Frontal cortex (tissue), 4 donors: Measurements from ENCODE around the gene PBX4. TPM values are rescaled to one million over a fixed set of nuclear protein-coding genes. Genes with fewer than 3 reads are reported as not detected.

Experiments used
- DNase-seq, 2 donors: peaks; one replicate each; pipeline ENCODE4 v3.0.0; 2012; ENCODE audit warnings: low spot score in 2 of 2
- FAIRE-seq: peaks from 2 replicates; lab custom pipeline; 2012; peaks lifted over from hg19 to GRCh38; lab: Jason Lieb, UNC
- total RNA-seq: library from RNA; depleted of rRNA; stranded (reverse); fragments of >200 nt; gene quantifications from one replicate; pipeline ENCODE4 v1.2.3, GENCODE V29; 2014
- donor health status: control.
- donor health status: control.
- donor health status: control.

Gene PBX4
- total RNA-seq, 1 donor from 2014 or later = 11.4 TPM

DNA sequence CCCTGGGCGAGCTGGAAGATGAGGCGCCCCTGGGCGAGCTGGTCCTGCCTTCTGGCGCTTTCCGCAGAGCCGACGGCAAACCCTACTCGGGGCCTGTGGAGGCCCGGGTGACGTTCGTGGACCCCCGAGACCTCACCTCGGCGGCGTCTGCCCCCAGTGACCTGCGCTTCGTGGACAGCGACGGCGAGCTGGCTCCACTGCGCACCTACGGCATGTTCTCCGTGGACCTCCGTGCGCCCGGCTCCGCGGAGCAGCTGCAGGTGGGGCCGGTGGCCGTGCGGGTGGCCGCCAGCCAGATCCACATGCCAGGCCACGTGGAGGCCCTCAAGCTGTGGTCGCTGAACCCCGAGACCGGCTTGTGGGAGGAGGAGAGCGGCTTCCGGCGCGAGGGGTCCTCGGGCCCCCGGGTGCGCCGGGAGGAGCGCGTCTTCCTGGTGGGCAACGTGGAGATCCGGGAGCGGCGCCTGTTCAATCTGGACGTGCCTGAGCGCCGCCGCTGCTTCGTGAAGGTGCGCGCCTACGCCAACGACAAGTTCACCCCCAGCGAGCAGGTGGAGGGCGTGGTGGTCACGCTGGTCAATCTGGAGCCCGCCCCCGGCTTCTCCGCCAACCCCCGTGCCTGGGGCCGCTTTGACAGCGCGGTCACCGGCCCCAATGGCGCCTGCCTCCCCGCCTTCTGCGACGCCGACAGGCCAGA is 74.1 kb downstream of the PBX4 start:
- FAIRE-seq (no peak), DNase-seq (no peak)

DNA sequence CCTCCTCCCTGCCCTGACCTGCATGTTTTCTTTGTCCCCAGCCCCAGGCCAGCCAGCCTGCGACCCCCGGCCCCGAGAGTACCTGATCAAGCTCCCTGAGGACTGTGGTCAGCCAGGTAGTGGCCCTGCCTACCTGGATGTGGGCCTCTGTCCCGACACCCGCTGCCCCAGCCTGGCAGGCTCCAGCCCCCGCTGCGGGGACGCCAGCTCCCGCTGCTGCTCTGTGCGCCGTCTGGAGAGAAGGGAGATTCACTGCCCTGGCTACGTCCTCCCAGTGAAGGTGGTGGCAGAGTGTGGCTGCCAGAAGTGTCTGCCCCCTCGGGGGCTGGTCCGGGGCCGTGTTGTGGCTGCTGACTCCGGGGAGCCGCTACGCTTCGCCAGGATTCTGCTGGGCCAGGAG is 74.8 kb downstream of the PBX4 start:
- no peak for FAIRE-seq
- no peak for DNase-seq

- FAIRE-seq (no peak), DNase-seq (no peak)
These were observed 75.4 kb downstream of the PBX4 start for GRCh38 chr19:19543101-19543500.

- FAIRE-seq = no peak
These were observed 76.0 kb downstream of the PBX4 start for GRCh38 chr19:19542507-19542906.

DNA sequence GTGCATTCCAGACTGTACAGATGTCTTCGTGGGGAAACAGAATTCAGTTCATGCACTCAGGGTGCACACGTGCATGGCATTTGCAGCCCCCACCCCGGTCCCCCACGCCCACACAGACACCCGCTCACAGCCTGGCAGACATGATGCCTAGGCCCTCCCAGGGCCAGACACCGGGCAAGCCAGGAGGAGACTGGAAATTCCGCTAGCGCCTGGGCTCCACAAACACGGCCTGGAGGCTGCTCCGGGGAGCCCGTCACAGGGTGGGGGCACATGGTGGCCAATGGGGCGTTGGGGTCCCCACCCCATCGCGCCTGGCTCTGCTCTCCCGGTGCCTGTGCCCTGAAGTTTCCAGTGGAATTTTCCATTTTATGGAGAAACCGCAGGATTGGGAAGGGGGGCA is 76.9 kb downstream of the PBX4 start:
- FAIRE-seq = no peak
- peak in 1 of 2 donors; percentile 17 for DNase-seq

More at GRCh38 chr19:19542507-19542906, 76.0 kb downstream of the PBX4 start:
- DNase-seq = no peak

DNA sequence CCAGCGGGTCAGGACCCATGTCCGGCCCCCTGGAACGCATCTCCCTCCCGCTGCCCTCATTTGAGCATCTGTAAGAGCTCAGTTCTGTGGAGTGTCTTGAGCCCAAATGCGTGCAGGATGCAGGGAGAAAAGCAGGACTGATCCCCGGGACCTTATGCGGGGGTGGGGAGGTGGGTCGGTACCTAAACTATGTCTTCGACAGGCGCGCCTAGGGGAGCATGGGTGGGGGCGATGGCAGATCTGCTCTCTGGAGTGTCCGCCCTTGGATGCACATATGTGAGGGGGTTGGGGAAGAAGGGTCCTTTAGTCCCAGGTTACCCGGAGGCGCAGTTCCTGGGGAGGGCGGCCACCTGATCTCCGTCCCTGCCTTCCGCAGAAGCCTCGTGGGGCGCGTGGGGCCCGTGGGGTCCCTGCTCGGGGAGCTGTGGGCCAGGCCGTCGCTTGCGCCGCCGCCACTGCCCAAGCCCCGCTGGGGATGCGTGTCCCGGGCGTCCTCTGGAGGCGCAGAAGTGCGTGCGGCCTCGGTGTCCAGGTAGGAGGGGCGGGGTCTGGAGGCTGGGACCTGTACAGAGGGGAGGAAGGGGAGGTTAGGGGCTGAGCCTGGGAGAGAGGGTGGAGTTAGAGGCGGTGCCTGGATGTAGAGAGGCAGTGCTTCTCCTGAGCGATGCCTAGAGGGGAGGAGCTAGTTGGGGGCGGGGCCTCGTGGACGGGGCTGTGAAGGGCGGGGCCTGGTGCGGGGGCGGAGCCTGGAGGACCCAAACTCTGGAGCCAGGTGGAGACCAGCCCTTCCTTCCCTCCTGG is 77.6 kb downstream of the PBX4 start:
- FAIRE-seq (no peak), DNase-seq (peak in 1 of 2 donors; percentile 42)

GRCh38 chr19:19540064-19540714 is 78.3 kb downstream of the PBX4 start:
- peak; percentile 52 to 80 for DNase-seq
- no peak for FAIRE-seq

GRCh38 chr19:19539698-19540063 is 78.8 kb downstream of the PBX4 start:
- DNase-seq (peak in 1 of 2 donors; percentile 40), FAIRE-seq (no peak)

DNA sequence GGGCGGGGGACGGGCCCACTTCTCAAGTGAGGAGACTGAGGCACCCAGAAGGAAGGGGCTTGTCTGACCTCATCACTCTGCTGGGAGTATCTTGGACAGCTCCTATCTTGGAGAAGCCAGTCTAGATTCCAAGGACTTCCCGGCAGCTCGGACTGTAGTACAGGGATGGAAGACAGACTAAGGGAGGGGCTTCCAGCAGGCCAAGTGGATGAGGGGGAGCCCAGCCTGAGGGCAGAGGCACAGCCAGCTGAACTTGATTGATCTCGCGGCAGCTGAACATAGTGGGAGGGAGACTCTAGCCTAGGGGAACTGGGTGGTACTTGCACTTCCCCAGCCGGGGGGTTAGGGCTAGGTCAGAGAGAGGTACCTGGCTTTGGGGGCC is 79.7 kb downstream of the PBX4 start:
- FAIRE-seq (no peak), DNase-seq (peak in 1 of 2 donors; percentile 47)

DNA sequence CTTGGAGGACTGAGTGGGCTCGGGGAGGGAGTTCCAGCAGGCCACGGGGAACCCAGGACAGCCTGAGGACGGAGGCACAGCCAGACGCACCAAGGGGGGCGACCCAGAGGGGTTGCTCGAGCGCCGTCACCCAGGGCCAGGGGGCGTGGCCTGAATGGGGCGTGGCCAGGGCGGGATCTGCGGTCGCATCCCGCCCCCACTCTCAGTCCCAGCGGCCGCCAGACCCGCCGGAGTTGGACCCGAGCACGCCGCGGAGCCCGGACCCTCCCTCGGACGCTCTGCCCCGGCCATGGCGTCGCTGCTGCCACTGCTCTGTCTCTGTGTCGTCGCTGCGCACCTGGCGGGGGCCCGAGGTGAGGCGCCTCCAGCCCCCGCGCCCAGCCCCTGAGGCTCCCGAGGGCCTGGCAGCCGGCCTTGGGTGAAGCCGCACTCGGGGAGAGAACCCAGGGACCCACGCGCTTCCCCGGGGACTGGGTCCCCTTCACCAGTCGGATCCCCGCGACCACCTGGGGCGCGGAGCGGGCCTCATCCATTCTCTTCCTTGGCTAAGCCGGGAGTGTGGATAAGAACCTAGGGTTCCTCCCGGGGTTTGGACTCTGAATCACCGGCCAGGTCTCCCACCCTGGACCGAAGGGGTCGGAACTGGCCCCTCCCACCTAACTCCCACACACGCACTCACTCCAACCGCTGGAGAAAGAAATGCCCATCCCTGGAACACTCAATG is 80.3 kb downstream of the PBX4 start, which contains the start of gene CILP2:
TSS of gene CILP2 (plus strand) at position 205 of the 724 bp plus-strand sequence. CDS start at position 290, 85 bp downstream.
- DNase-seq (peak in 1 of 2 donors; percentile 72), FAIRE-seq (no peak)

DNA sequence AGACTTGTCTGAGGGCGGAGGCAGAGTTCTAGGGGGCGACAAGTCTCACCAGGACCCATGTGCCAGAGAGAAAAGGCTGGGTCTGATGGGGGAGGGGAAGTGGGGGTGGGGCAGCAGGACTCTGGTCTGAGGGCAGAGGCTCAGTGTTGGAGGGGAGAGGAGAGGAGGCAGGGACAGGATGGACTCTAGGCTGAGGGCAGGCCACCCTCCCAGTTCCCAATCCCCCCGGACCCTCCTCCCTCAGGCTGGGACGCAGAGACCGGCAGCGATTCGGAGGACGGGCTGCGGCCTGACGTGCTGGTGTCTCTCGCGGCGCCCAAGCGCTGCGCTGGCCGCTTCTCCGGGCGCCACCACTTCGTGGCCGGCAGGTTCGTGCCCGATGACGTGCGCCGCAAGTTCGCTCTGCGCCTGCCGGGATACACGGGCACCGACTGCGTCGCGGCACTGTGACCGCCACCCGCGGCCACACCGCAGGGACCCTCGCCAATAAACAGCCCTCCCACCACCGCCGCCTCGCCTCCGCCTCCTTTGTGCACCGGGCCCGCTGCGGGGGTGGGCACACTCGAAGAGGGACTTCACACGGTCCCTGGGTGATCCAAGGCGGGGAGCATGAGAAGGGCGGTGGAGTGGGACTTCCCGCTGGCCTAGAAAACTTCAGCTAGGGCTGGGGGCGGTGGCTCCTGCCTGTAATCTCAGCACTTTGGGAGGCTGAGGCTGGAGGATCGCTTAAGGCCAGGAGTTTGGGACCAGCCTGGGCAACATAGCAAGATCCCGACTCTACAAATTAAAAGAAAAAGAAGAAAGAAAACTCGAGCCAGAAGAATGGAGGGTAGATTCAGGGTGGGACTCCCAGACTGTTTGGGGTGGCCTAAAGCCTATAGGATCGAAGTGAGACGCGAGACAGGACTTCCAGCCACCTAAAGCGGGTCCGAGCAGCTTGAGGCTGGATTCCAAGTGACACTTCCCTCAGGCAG is 81.1 kb downstream of the PBX4 start:
- peak in 1 of 2 donors; percentile 60 for DNase-seq
- no peak for FAIRE-seq

DNA sequence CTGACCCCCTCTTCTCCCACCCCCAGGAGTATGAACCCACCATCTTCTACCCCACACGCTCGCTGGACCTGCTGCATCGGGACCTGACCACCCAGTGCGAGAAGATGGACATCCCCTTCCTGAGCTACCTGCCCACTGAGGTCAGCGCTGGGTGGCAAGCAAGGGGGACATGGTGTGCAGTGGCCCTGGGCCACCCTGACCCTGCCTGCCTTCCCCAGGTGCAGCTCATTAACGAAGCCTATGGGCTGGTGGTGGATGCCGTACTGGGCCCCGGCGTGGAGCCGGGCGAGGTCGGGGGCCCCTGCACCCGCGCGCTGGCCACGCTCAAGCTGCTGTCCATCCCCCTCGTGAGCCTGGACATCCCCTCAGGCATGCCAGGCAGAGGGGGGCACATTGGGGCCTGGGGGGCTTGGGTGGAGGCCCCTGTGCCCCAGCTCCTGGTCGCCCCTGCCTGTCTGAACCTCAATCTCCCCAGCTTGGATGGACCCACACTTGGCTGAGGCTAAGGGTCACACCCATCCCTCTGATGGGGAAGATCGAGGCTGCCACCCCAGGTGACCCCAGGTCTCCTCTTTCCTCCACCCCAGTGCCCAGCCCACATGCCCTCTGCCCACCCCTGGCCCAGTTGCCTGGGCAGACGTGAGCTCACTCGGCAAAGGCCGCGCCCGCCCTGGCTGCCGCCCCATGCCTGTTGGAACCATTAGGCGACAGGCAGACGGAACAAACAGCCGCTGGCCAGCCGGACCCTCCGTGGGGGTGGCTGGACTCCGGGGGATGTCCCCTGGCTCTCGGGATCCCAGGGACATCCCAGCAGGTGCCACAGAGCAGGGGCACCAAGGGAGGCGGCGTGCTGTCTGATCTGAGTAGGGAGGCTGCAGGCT is 82.9 kb downstream of the PBX4 start:
- no peak for FAIRE-seq

GRCh38 chr19:19534556-19535265 is 83.8 kb downstream of the PBX4 start:
- FAIRE-seq (no peak), DNase-seq (no peak)

More for the DNA sequence above, 82.9 kb downstream of the PBX4 start:
- no peak for DNase-seq

GRCh38 chr19:19533841-19534240 is 84.6 kb downstream of the PBX4 start:
- DNase-seq (no peak), FAIRE-seq (no peak)

DNA sequence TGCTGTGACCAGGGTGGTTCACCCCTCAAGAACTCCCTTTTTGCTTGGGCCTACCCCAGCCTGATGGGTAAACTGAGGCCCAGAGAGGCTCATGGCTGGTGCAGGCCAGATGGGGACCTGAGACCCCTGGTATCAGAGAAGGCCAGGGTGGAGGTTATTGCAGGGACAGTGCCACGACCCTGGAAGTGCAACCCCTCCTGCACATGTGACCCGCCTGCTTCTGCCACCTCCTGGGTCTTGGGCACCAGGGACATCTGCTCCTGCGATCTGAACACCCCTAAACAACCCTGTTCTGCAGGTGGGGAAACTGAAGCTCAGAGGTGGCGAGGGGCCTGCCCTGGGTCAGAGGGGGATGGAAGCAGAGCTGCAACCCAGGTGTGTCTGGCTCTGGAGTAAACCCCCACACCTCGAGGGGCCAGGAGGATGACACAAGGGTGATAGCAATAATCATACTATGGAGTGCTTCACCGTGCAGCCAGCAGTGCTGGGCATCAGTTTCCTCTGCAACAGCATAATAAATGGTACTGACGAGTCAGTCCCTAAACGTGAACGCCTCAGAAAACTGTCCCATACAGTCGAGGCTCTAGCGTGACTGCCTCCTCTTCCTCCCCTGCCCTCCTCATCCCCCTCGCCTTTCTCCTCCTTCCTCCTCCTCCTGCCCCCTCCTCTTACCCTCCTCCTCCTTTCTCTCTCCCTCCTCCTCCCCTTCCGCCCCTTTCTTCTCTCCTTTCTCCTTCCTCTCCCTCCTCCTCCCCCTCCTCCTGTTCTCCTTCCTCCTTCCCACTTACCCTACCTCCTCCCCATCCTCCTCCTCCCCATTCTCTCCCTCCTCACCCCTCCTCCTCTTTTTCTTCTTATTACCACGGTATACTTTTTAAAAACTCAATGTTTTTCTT is 85.4 kb downstream of the PBX4 start:
- FAIRE-seq (no peak), DNase-seq (no peak)
